ENCODE results near the gene LKAAEAR1. TPM values are rescaled to one million over a fixed set of nuclear protein-coding genes. Genes with fewer than 3 reads are reported as not detected.

The LKAAEAR1 gene
- total and polyA plus RNA-seq, 2 of the 13 experiments (the other 11 are each of a cell fraction or from before 2014, with no cell fraction given): not detected

DNA sequence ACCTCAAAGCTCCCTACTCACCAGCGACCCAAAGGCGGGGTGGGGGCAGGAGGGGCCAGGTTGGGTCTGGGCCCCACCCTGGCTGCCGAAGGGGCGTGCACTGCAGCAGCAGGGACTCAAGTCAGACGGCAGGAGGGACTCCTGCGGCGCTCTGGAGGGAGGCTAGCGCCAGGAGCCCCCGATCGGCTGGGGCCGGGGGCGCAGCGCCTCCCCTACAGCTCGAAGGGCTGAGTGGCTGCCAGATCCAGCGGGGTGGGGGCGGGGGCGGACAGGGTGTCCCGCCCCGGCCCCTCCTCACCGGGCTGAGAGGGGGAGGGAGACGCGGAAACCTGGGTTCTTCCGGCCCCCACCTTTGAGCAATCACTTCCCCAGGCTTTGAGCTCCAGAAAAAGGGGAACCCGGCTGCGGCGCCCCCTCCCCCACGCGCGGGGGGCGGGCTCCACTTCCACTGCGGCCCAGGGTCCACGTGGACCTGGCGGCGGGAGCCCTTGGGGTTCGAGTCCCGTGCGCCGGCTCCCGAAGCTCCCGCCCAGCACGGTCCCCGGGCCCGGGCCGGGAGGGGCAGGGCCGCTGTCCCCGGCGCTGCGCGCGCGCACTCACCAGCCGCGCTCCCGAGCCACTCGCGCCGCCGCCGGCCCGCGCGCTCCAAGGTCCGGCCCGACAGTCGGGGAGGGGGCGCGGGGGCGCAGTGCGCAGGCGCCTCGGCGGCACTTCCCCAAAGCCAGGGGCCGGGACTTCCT lies 4.8 kb downstream of the LKAAEAR1 start, which contains the start of gene RGS19 (continued):
- TF ChIP-seq GABPA (IDR thresholded peaks at IDR 0.05; ENCODE audit: low read depth, low read length) (no peak), GABPA (CRISPR knock-in tag; IDR thresholded peaks at IDR 0.05; ENCODE audit: low read depth) (no peak), ZNF790 (CRISPR knock-in tag; IDR thresholded peaks at IDR 0.05; ENCODE audit: borderline replicate concordance) (no peak; the same call in 1 of the 2 replicates), ZNF703 (CRISPR knock-in tag; IDR thresholded peaks at IDR 0.05; ENCODE audit: borderline replicate concordance) (no peak), ZNF20 (CRISPR knock-in tag; IDR thresholded peaks at IDR 0.05) (no peak), ZNF350 (CRISPR knock-in tag; IDR thresholded peaks at IDR 0.05; ENCODE audit: borderline replicate concordance, low read depth) (no peak; the same call in 1 of the 2 replicates), HMG20B (CRISPR knock-in tag; conservative IDR thresholded peaks at IDR 0.05) (0 out of 2 replicates have a peak, but pooled peaks have one; percentile 7), ARNT (IDR thresholded peaks at IDR 0.05) (no peak), NR2C2 (CRISPR knock-in tag; IDR thresholded peaks at IDR 0.05; ENCODE audit: borderline replicate concordance) (no peak), FOXJ3 (CRISPR knock-in tag; IDR thresholded peaks at IDR 0.05; ENCODE audit: borderline replicate concordance) (no peak), ZNF101 (CRISPR knock-in tag; IDR thresholded peaks at IDR 0.05; ENCODE audit: borderline replicate concordance, low read depth) (no peak), MXD4 (CRISPR knock-in tag; IDR thresholded peaks at IDR 0.05) (0 out of 2 replicates have a peak, but pooled peaks have one; percentile 16), RBFOX2 (IDR thresholded peaks at IDR 0.05; ENCODE audit: low read depth, low read length) (peak; percentile 64), ZNF75D (CRISPR knock-in tag; IDR thresholded peaks at IDR 0.05; ENCODE audit: borderline replicate concordance) (no peak), SMYD3 (CRISPR knock-in tag; IDR thresholded peaks at IDR 0.05) (no peak), FOXK1 (CRISPR knock-in tag; IDR thresholded peaks at IDR 0.05; ENCODE audit: borderline replicate concordance, low read depth) (no peak)
- TF ChIP-seq, protein P1, sequence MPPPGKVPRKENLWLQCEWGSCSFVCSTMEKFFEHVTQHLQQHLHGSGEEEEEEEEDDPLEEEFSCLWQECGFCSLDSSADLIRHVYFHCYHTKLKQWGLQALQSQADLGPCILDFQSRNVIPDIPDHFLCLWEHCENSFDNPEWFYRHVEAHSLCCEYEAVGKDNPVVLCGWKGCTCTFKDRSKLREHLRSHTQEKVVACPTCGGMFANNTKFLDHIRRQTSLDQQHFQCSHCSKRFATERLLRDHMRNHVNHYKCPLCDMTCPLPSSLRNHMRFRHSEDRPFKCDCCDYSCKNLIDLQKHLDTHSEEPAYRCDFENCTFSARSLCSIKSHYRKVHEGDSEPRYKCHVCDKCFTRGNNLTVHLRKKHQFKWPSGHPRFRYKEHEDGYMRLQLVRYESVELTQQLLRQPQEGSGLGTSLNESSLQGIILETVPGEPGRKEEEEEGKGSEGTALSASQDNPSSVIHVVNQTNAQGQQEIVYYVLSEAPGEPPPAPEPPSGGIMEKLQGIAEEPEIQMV (CRISPR knock-in tag; IDR thresholded peaks at IDR 0.05; ENCODE audit: low read depth): peak; percentile 45; the same call in 1 of the 2 replicates
- TF ChIP-seq, protein P2, sequence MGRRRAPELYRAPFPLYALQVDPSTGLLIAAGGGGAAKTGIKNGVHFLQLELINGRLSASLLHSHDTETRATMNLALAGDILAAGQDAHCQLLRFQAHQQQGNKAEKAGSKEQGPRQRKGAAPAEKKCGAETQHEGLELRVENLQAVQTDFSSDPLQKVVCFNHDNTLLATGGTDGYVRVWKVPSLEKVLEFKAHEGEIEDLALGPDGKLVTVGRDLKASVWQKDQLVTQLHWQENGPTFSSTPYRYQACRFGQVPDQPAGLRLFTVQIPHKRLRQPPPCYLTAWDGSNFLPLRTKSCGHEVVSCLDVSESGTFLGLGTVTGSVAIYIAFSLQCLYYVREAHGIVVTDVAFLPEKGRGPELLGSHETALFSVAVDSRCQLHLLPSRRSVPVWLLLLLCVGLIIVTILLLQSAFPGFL (CRISPR knock-in tag; IDR thresholded peaks at IDR 0.05): no peak
- TF ChIP-seq, protein P3, sequence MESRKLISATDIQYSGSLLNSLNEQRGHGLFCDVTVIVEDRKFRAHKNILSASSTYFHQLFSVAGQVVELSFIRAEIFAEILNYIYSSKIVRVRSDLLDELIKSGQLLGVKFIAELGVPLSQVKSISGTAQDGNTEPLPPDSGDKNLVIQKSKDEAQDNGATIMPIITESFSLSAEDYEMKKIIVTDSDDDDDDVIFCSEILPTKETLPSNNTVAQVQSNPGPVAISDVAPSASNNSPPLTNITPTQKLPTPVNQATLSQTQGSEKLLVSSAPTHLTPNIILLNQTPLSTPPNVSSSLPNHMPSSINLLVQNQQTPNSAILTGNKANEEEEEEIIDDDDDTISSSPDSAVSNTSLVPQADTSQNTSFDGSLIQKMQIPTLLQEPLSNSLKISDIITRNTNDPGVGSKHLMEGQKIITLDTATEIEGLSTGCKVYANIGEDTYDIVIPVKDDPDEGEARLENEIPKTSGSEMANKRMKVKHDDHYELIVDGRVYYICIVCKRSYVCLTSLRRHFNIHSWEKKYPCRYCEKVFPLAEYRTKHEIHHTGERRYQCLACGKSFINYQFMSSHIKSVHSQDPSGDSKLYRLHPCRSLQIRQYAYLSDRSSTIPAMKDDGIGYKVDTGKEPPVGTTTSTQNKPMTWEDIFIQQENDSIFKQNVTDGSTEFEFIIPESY (CRISPR knock-in tag; IDR thresholded peaks at IDR 0.05): no peak
- TF ChIP-seq, protein P4, sequence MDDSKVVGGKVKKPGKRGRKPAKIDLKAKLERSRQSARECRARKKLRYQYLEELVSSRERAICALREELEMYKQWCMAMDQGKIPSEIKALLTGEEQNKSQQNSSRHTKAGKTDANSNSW (CRISPR knock-in tag; IDR thresholded peaks at IDR 0.05; ENCODE audit: borderline replicate concordance): no peak
- TF ChIP-seq, protein P5, sequence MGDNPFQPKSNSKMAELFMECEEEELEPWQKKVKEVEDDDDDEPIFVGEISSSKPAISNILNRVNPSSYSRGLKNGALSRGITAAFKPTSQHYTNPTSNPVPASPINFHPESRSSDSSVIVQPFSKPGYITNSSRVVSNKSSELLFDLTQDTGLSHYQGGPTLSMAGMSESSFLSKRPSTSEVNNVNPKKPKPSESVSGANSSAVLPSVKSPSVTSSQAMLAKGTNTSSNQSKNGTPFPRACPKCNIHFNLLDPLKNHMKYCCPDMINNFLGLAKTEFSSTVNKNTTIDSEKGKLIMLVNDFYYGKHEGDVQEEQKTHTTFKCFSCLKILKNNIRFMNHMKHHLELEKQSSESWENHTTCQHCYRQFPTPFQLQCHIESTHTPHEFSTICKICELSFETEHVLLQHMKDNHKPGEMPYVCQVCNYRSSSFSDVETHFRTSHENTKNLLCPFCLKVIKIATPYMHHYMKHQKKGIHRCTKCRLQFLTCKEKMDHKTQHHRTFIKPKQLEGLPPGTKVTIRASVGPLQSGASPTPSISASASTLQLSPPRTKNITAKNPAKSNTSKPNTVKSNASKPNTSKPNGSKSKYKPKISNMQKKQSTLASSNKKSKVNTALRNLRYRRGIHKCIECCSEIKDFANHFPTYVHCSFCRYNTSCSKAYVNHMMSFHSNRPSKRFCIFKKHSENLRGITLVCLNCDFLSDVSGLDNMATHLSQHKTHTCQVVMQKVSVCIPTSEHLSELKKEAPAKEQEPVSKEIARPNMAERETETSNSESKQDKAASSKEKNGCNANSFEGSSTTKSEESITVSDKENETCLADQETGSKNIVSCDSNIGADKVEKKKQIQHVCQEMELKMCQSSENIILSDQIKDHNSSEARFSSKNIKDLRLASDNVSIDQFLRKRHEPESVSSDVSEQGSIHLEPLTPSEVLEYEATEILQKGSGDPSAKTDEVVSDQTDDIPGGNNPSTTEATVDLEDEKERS (CRISPR knock-in tag; IDR thresholded peaks at IDR 0.05): no peak

All from HepG2 (cell line).